PC-9 (cell line): ENCODE measurements around the gene APOB. TPM values are rescaled to one million over a fixed set of nuclear protein-coding genes. Genes with fewer than 3 reads are reported as not detected.

Source experiments
- BruUV-seq: library from RNA; stranded (reverse); fragments of 400-500 nt; replicated peaks from 2 replicates; lab custom pipeline; 2021; lab: Mats Ljungman, UMichigan
- CTCF ChIA-PET: fragments of 300-600 bp; sonication (Branson Sonifier 250); formaldehyde crosslinking; loops from one replicate; lab custom pipeline; 2022; ENCODE audit warnings: antibody characterized with exemption; lab: Charles Lee
- POLR2A ChIA-PET: fragments of 300-600 bp; sonication (Branson Sonifier 250); formaldehyde crosslinking; loops from one replicate; lab custom pipeline; 2022; ENCODE audit warnings: antibody characterized with exemption; ENCODE audit not compliant: unreplicated experiment; lab: Charles Lee
- DNase-seq, 2 experiments: peaks; one replicate each; pipeline versions ENCODE4 v3.0.0 to v3.0.0-alpha.2; 2015 to 2022; ENCODE audit warnings: mixed read lengths in 1 of 2
- H2AFZ ChIP-seq: fragments of 200-600 bp; sonication (generic); 2 replicates; pipeline ENCODE4 v1.8.1; 2017; ENCODE audit warnings: antibody characterized with exemption
- H3F3A ChIP-seq: fragments of 200-600 bp; sonication (generic); 2 replicates; pipeline ENCODE4 v1.8.1; 2017; ENCODE audit warnings: antibody characterized with exemption, mild to moderate bottlenecking, low read depth; ENCODE audit not compliant: insufficient read depth
- H3K27ac ChIP-seq: fragments of 200-600 bp; sonication (generic); 2 replicates; pipeline ENCODE4 v1.6.1; 2016; ENCODE audit warnings: mixed run types
- H3K27me3 ChIP-seq: fragments of 200-600 bp; sonication (generic); 2 replicates; pipeline ENCODE4 v1.6.1; 2016; ENCODE audit warnings: low read depth, mixed run types; ENCODE audit not compliant: insufficient read depth
- H3K36me3 ChIP-seq: fragments of 200-600 bp; sonication (generic); 2 replicates; pipeline ENCODE4 v1.6.1; 2016; ENCODE audit warnings: low read depth, mixed run types
- H3K4me1 ChIP-seq: fragments of 200-600 bp; sonication (generic); replicated peaks from 2 replicates; pipeline ENCODE4 v1.6.1; 2016; ENCODE audit warnings: mixed run types; ENCODE audit not compliant: insufficient read depth
- H3K4me2 ChIP-seq: fragments of 200-600 bp; sonication (generic); 2 replicates; pipeline ENCODE4 v1.6.1; 2017; ENCODE audit warnings: mixed run types
- H3K4me3 ChIP-seq: fragments of 200-600 bp; sonication (generic); 2 replicates; pipeline ENCODE4 v1.6.1; 2016; ENCODE audit warnings: mixed run types
- H3K79me2 ChIP-seq: fragments of 200-600 bp; sonication (generic); 2 replicates; pipeline ENCODE4 v1.6.1; 2017; ENCODE audit warnings: low read depth, mixed run types
- H3K9me2 ChIP-seq: fragments of 200-600 bp; sonication (generic); 2 replicates; pipeline ENCODE4 v1.8.1; 2017; ENCODE audit warnings: mild to moderate bottlenecking; ENCODE audit not compliant: insufficient read depth
- H3K9me3 ChIP-seq: fragments of 200-600 bp; sonication (generic); 2 replicates; pipeline ENCODE4 v1.8.1; 2016; ENCODE audit warnings: low read depth; ENCODE audit not compliant: insufficient read depth
- H4K20me1 ChIP-seq: fragments of 200-600 bp; sonication (generic); 2 replicates; pipeline ENCODE4 v1.8.1; 2017; ENCODE audit not compliant: insufficient read depth
- CTCF ChIP-seq: fragments of 200-600 bp; sonication (generic); conservative IDR thresholded peaks from 2 replicates; pipeline ENCODE4 v1.6.1; 2017; ENCODE audit warnings: mixed run types, antibody characterized with exemption, mild to moderate bottlenecking, moderate library complexity
- EZH2 ChIP-seq: fragments of 200-600 bp; sonication (generic); IDR thresholded peaks from 2 replicates; pipeline ENCODE4 v1.8.0; 2017; ENCODE audit warnings: antibody characterized with exemption, low read depth
- intact Hi-C: fragments of 100-400 bp; cut with micrococcal nuclease; formaldehyde crosslinking; loops from one replicate; pipeline ENCODE4 v1.10.0; 2022; ENCODE audit not compliant: unreplicated experiment
- total RNA-seq: library from RNA; stranded (reverse); gene quantifications from 2 replicates; pipeline ENCODE4 v1.2.3, GENCODE V29; 2021

The APOB gene
- total RNA-seq, 1 experiment from 2014 or later: not detected

GRCh38 chr2:21052044-21052443, 8.2 kb upstream of the APOB start:
- CTCF ChIA-PET: no interaction called here
- Histone ChIP-seq H2AFZ (no peak overlapping the region), H3F3A (no peaks in the 10 kb centered on the region), H3K36me3 (no peaks in the 10 kb centered on the region), H4K20me1 (no peaks in the 10 kb centered on the region), H3K4me3 (no peak overlapping the region), H3K4me1 (no peaks in the 10 kb centered on the region), H3K27ac (no peak overlapping the region), H3K9me3 (no peaks in the 10 kb centered on the region), H3K27me3 (peaks cover 22% of the 10 kb centered on the region; the same call in 1 of the 2 replicates), H3K79me2 (no peaks in the 10 kb centered on the region), H3K4me2 (no peak overlapping the region), H3K9me2 (no peaks in the 10 kb centered on the region)
- no TSS peak for BruUV-seq
- POLR2A ChIA-PET: no interaction called here
- DNase-seq: no peak
- no peak for TF ChIP-seq EZH2
- TF ChIP-seq CTCF: no peak
- intact Hi-C loops: no loop called here

- POLR2A ChIA-PET: no interaction called here
- TF ChIP-seq CTCF: no peak
- no peak for TF ChIP-seq EZH2
- Histone ChIP-seq H3K27ac (no peak overlapping the region), H2AFZ (no peak overlapping the region), H3K79me2 (no peaks in the 10 kb centered on the region), H3K9me3 (no peaks in the 10 kb centered on the region), H3K27me3 (peaks cover 10% of the 10 kb centered on the region; the same call in 1 of the 2 replicates), H3K9me2 (no peaks in the 10 kb centered on the region), H4K20me1 (no peaks in the 10 kb centered on the region), H3K36me3 (no peaks in the 10 kb centered on the region), H3K4me1 (no peaks in the 10 kb centered on the region), H3K4me2 (no peak overlapping the region), H3K4me3 (no peak overlapping the region), H3F3A (no peaks in the 10 kb centered on the region)
- no TSS peak for BruUV-seq
- CTCF ChIA-PET: no interaction called here
- no peak for DNase-seq
- intact Hi-C loops: no loop called here
These were observed 6.3 kb upstream of the APOB start for GRCh38 chr2:21050164-21050563.

DNA sequence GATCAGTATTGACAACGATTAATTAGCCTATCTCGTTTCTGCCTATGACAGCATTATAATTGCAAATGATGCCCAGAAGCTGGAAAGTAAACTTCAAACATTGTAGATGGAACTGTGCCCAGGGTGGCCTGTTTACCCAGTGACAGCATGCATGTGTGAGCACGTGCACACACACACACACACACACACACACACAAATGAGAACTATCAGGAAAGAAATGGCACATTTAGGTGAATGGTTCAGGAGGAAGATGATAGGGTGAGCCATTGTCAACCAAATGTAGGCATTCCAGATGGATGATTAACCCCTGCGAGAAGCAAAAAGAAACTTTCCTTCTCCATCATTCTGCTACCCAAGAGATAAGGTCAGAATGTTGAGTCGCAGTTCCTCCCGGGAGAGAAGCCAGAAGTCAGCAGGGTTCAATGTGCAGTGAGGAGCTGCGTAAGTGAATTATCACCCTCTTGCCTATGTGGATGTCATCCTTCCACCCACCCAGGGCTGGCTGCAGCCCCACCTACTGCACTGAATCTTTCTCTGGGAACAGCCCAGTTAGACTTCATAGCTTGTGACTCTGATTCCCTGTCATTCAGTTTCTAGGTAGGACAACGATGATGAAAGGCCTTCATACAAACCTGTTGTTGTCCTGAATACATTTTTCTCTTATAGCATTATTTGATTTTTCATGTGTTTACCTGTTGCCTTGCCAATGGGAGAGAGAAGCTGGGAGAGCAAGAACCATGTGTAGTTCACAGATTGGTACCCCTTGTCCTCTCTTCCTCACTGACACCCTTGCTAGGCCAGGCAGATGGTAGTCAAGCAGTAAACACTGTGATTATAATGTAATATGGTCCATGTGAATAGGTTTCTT, 3.5 kb upstream of the APOB start:
- no peaks in the 10 kb centered on the region for H3K4me1 ChIP-seq
- CTCF ChIA-PET: no interaction called here
- no peak overlapping the region for H3K27ac ChIP-seq
- no TSS peak for BruUV-seq
- intact Hi-C loops: no loop called here
- H3K79me2 ChIP-seq: no peaks in the 10 kb centered on the region
- H2AFZ ChIP-seq: no peak overlapping the region
- no peaks in the 10 kb centered on the region for H3F3A ChIP-seq
- no peak overlapping the region for H3K4me2 ChIP-seq
- no peaks in the 10 kb centered on the region for H3K9me3 ChIP-seq
- TF ChIP-seq CTCF (no peak), EZH2 (no peak)
- H3K27me3 ChIP-seq: no peaks in the 10 kb centered on the region
- H3K36me3 ChIP-seq: no peaks in the 10 kb centered on the region
- H4K20me1 ChIP-seq: no peaks in the 10 kb centered on the region
- no peak overlapping the region for H3K4me3 ChIP-seq
- no peaks in the 10 kb centered on the region for H3K9me2 ChIP-seq
- POLR2A ChIA-PET: no interaction called here
- DNase-seq: no peak
